PC-9 (cell line): Measurements from ENCODE around the gene RAMP2. TPM values are rescaled to one million over a fixed set of nuclear protein-coding genes. Genes with fewer than 3 reads are reported as not detected.
"Not testable (repeated sequence)": the region's sequence is repeated elsewhere in the genome, so short reads cannot be mapped to it uniquely, and the experiment has no call there.

ENCODE experiments used
- BruUV-seq: library from RNA; stranded (reverse); fragments of 400-500 nt; replicated peaks from 2 replicates; lab custom pipeline; 2021; lab: Mats Ljungman, UMichigan
- CTCF ChIA-PET: fragments of 300-600 bp; sonication (Branson Sonifier 250); formaldehyde crosslinking; loops from one replicate; lab custom pipeline; 2022; ENCODE audit warnings: antibody characterized with exemption; lab: Charles Lee
- POLR2A ChIA-PET: fragments of 300-600 bp; sonication (Branson Sonifier 250); formaldehyde crosslinking; loops from one replicate; lab custom pipeline; 2022; ENCODE audit warnings: antibody characterized with exemption; ENCODE audit not compliant: unreplicated experiment; lab: Charles Lee
- DNase-seq, 2 experiments: peaks; one replicate each; pipeline versions ENCODE4 v3.0.0 to v3.0.0-alpha.2; 2015 to 2022; ENCODE audit warnings: mixed read lengths in 1 of 2
- H2AFZ ChIP-seq: fragments of 200-600 bp; sonication (generic); 2 replicates; pipeline ENCODE4 v1.8.1; 2017; ENCODE audit warnings: antibody characterized with exemption
- H3F3A ChIP-seq: fragments of 200-600 bp; sonication (generic); 2 replicates; pipeline ENCODE4 v1.8.1; 2017; ENCODE audit warnings: antibody characterized with exemption, mild to moderate bottlenecking, low read depth; ENCODE audit not compliant: insufficient read depth
- H3K27ac ChIP-seq: fragments of 200-600 bp; sonication (generic); 2 replicates; pipeline ENCODE4 v1.6.1; 2016; ENCODE audit warnings: mixed run types
- H3K27me3 ChIP-seq: fragments of 200-600 bp; sonication (generic); 2 replicates; pipeline ENCODE4 v1.6.1; 2016; ENCODE audit warnings: low read depth, mixed run types; ENCODE audit not compliant: insufficient read depth
- H3K36me3 ChIP-seq: fragments of 200-600 bp; sonication (generic); 2 replicates; pipeline ENCODE4 v1.6.1; 2016; ENCODE audit warnings: low read depth, mixed run types
- H3K4me1 ChIP-seq: fragments of 200-600 bp; sonication (generic); replicated peaks from 2 replicates; pipeline ENCODE4 v1.6.1; 2016; ENCODE audit warnings: mixed run types; ENCODE audit not compliant: insufficient read depth
- H3K4me2 ChIP-seq: fragments of 200-600 bp; sonication (generic); 2 replicates; pipeline ENCODE4 v1.6.1; 2017; ENCODE audit warnings: mixed run types
- H3K4me3 ChIP-seq: fragments of 200-600 bp; sonication (generic); 2 replicates; pipeline ENCODE4 v1.6.1; 2016; ENCODE audit warnings: mixed run types
- H3K79me2 ChIP-seq: fragments of 200-600 bp; sonication (generic); 2 replicates; pipeline ENCODE4 v1.6.1; 2017; ENCODE audit warnings: low read depth, mixed run types
- H3K9me2 ChIP-seq: fragments of 200-600 bp; sonication (generic); 2 replicates; pipeline ENCODE4 v1.8.1; 2017; ENCODE audit warnings: mild to moderate bottlenecking; ENCODE audit not compliant: insufficient read depth
- H3K9me3 ChIP-seq: fragments of 200-600 bp; sonication (generic); 2 replicates; pipeline ENCODE4 v1.8.1; 2016; ENCODE audit warnings: low read depth; ENCODE audit not compliant: insufficient read depth
- H4K20me1 ChIP-seq: fragments of 200-600 bp; sonication (generic); 2 replicates; pipeline ENCODE4 v1.8.1; 2017; ENCODE audit not compliant: insufficient read depth
- CTCF ChIP-seq: fragments of 200-600 bp; sonication (generic); conservative IDR thresholded peaks from 2 replicates; pipeline ENCODE4 v1.6.1; 2017; ENCODE audit warnings: mixed run types, antibody characterized with exemption, mild to moderate bottlenecking, moderate library complexity
- EZH2 ChIP-seq: fragments of 200-600 bp; sonication (generic); IDR thresholded peaks from 2 replicates; pipeline ENCODE4 v1.8.0; 2017; ENCODE audit warnings: antibody characterized with exemption, low read depth
- intact Hi-C: fragments of 100-400 bp; cut with micrococcal nuclease; formaldehyde crosslinking; loops from one replicate; pipeline ENCODE4 v1.10.0; 2022; ENCODE audit not compliant: unreplicated experiment
- total RNA-seq: library from RNA; stranded (reverse); gene quantifications from 2 replicates; pipeline ENCODE4 v1.2.3, GENCODE V29; 2021

The RAMP2 gene
- total RNA-seq, 1 experiment from 2014 or later, result not detected

- CTCF ChIA-PET, result no interaction called here
- H3K4me3 ChIP-seq, result no peak overlapping the region
- H3K79me2 ChIP-seq, result no peaks in the 10 kb centered on the region
- H3K27ac ChIP-seq, result no peak overlapping the region
- peaks cover 17% of the 10 kb centered on the region for H3K27me3 ChIP-seq
- no peaks in the 10 kb centered on the region for H3K9me2 ChIP-seq
- intact Hi-C loops, result loop anchor here (2.0 kb wide), 1 partner anchor 41 kb away; no protein-coding TSS in a partner anchor
- DNase-seq, result no peak
- TF ChIP-seq EZH2 (no peak), CTCF (no peak)
- no peaks in the 10 kb centered on the region for H3K36me3 ChIP-seq
- no peaks in the 10 kb centered on the region for H3K9me3 ChIP-seq
- BruUV-seq, result no TSS peak
- no peak overlapping the region; the same call in 1 of the 2 replicates for H3K4me2 ChIP-seq
- no peaks in the 10 kb centered on the region for H3F3A ChIP-seq
- no peak overlapping the region for H2AFZ ChIP-seq
- H4K20me1 ChIP-seq, result no peaks in the 10 kb centered on the region
- POLR2A ChIA-PET, result no interaction called here
- no peaks in the 10 kb centered on the region for H3K4me1 ChIP-seq
Observed at GRCh38 chr17:42761638-42762037, 611 bp downstream of the RAMP2 start.

GRCh38 chr17:42766124-42766523 is 5.1 kb downstream of the RAMP2 start:
- H3K27me3 ChIP-seq, result peaks cover 6% of the 10 kb centered on the region; the same call in 1 of the 2 replicates
- no peaks in the 10 kb centered on the region for H3K79me2 ChIP-seq
- ChIA-PET CTCF (no interaction called here), POLR2A (interaction anchor here (0.6 to 1.0 kb wide), 2 partner anchors 235 to 357 kb away, joined by 4 to 5 read pairs; no protein-coding TSS in a partner anchor)
- no peaks in the 10 kb centered on the region for H3F3A ChIP-seq
- H2AFZ ChIP-seq, result no peak overlapping the region
- no peaks in the 10 kb centered on the region for H3K4me1 ChIP-seq
- H3K36me3 ChIP-seq, result no peaks in the 10 kb centered on the region
- no peak overlapping the region for H3K4me3 ChIP-seq
- no peaks in the 10 kb centered on the region for H4K20me1 ChIP-seq
- TF ChIP-seq CTCF (no peak), EZH2 (no peak)
- no peaks in the 10 kb centered on the region for H3K9me3 ChIP-seq
- no peak overlapping the region for H3K27ac ChIP-seq
- intact Hi-C loops, result no loop called here
- no peak for DNase-seq
- H3K4me2 ChIP-seq, result no peak overlapping the region
- H3K9me2 ChIP-seq, result no peaks in the 10 kb centered on the region
- BruUV-seq, result no TSS peak

- no peaks in the 10 kb centered on the region for H3F3A ChIP-seq
- POLR2A ChIA-PET, result no interaction called here
- no TSS peak for BruUV-seq
- no peak overlapping the region for H3K4me3 ChIP-seq
- H3K9me2 ChIP-seq, result no peaks in the 10 kb centered on the region
- H3K27me3 ChIP-seq, result no peaks in the 10 kb centered on the region
- no peaks in the 10 kb centered on the region; the same call in 1 of the 2 replicates for H3K4me1 ChIP-seq
- no peaks in the 10 kb centered on the region for H3K36me3 ChIP-seq
- no peaks in the 10 kb centered on the region for H3K79me2 ChIP-seq
- TF ChIP-seq CTCF (no peak), EZH2 (no peak)
- no peaks in the 10 kb centered on the region for H4K20me1 ChIP-seq
- CTCF ChIA-PET, result no interaction called here
- H2AFZ ChIP-seq, result no peak overlapping the region
- intact Hi-C loops, result no loop called here
- H3K27ac ChIP-seq, result no peak overlapping the region
- DNase-seq, result no peak
- no peaks in the 10 kb centered on the region for H3K9me3 ChIP-seq
- no peak overlapping the region for H3K4me2 ChIP-seq
Observed at GRCh38 chr17:42767512-42767911, 6.5 kb downstream of the RAMP2 start.

GRCh38 chr17:42768006-42768405 is 7.0 kb downstream of the RAMP2 start:
- H3K36me3 ChIP-seq, DNase-seq, H3K27me3 ChIP-seq, CTCF ChIA-PET, H3K9me2 ChIP-seq, H3K4me1 ChIP-seq, H3K4me2 ChIP-seq, H4K20me1 ChIP-seq, H3K79me2 ChIP-seq, H3K9me3 ChIP-seq, H3K4me3 ChIP-seq, BruUV-seq, intact Hi-C loops, H3F3A ChIP-seq, H2AFZ ChIP-seq, H3K27ac ChIP-seq, POLR2A ChIA-PET: not testable (repeated sequence)

GRCh38 chr17:42769964-42770363 is 8.9 kb downstream of the RAMP2 start:
- POLR2A ChIA-PET, DNase-seq, H3K27ac ChIP-seq, H3K4me2 ChIP-seq, H3K27me3 ChIP-seq, H3K4me3 ChIP-seq, H3K36me3 ChIP-seq, H3F3A ChIP-seq, H2AFZ ChIP-seq, intact Hi-C loops, H3K9me3 ChIP-seq, BruUV-seq, H4K20me1 ChIP-seq, H3K9me2 ChIP-seq: not testable (repeated sequence)
- peaks cover 17% of the 10 kb centered on the region for H3K79me2 ChIP-seq
- peaks cover 12% of the 10 kb centered on the region for H3K4me1 ChIP-seq
- CTCF ChIA-PET, result interaction anchor here (0.7 kb wide), 2 partner anchors 10 to 53 kb away, joined by 3 read pairs; no protein-coding TSS in a partner anchor
